Tibial nerve (tissue), 4 donors: ENCODE measurements around the gene ERC2. TPM values are rescaled to one million over a fixed set of nuclear protein-coding genes. Genes with fewer than 3 reads are reported as not detected.

Source experiments
- DNase-seq, 2 donors: peaks; one replicate each; pipeline ENCODE4 v3.0.0-alpha.2; 2019; ENCODE audit warnings: low spot score in 2 of 2
- H3K27ac ChIP-seq, 4 donors: fragments of 200-600 bp; sonication (generic) in 3 of 4; one replicate each; pipeline ENCODE4 v1.5.1; 2017 to 2019; ENCODE audit warnings: mild to moderate bottlenecking in 1 of 4
- H3K27me3 ChIP-seq, 2 donors: fragments of 200-600 bp; sonication (generic) in 1 of 2; one replicate each; pipeline versions ENCODE4 v1.5.1 to v1.6.0; 2017 to 2019
- H3K36me3 ChIP-seq, 3 donors: fragments of 200-600 bp; sonication (generic); one replicate each; pipeline ENCODE4 v1.5.1; 2018 to 2019
- H3K4me1 ChIP-seq, 4 donors: fragments of 200-600 bp; sonication (generic) in 3 of 4; one replicate each; pipeline ENCODE4 v1.5.1; 2017 to 2019
- H3K4me3 ChIP-seq, 4 donors: fragments of 200-600 bp; sonication (generic) in 3 of 4; one replicate each; pipeline ENCODE4 v1.5.1; 2017 to 2019; ENCODE audit warnings: mild to moderate bottlenecking in 1 of 4, moderate library complexity in 1 of 4
- H3K9me3 ChIP-seq, 4 donors: fragments of 200-600 bp; sonication (generic) in 3 of 4; one replicate each; pipeline ENCODE4 v1.5.1; 2017 to 2019
- CTCF ChIP-seq, 5 experiments: fragments of 200-600 bp in 3 of 5; fragments of 450-650 bp in 2 of 5; sonication (generic) in 3 of 5; IDR thresholded peaks; one replicate each; pipeline ENCODE4 v1.5.1; 2016 to 2019; ENCODE audit warnings: antibody characterized with exemption in 5 of 5, mild to moderate bottlenecking in 3 of 5, moderate library complexity in 2 of 5
- EP300 ChIP-seq, 2 donors: sonication (generic); formaldehyde crosslinking; IDR thresholded peaks; one replicate each; pipeline ENCODE4 v1.6.1; 2017; ENCODE audit warnings: antibody characterized with exemption in 2 of 2, mild to moderate bottlenecking in 1 of 2
- POLR2A ChIP-seq, 2 donors: fragments of 450-650 bp; IDR thresholded peaks; one replicate each; pipeline ENCODE4 v1.6.1; 2017; ENCODE audit warnings: antibody characterized with exemption in 2 of 2, mild to moderate bottlenecking in 2 of 2, moderate library complexity in 2 of 2
- WGBS, 2 donors: methylation state at CpG; one replicate each; pipeline ENCODE4 v1.1.5; 2018; 5-methylcytosine and 5-hydroxymethylcytosine counted together
- total RNA-seq, 4 donors: library from RNA; depleted of rRNA; stranded (reverse); fragments of >200 nt; gene quantifications; one replicate each; pipeline ENCODE4 v1.1.0, GENCODE V29; 2016

Gene ERC2
- total RNA-seq, 4 donors from 2014 or later: 0.84 to 0.98 (median 0.90) TPM; not detected in 1

- Histone ChIP-seq H3K9me3 (no peaks in the 10 kb centered on the region), H3K27me3 (no peaks in the 10 kb centered on the region), H3K36me3 (no peaks in the 10 kb centered on the region), H3K4me3 (no peak overlapping the region), H3K27ac (no peak overlapping the region), H3K4me1 (no peaks in the 10 kb centered on the region)
- TF ChIP-seq POLR2A (IDR thresholded peaks at IDR 0.05) (no peak), CTCF (IDR thresholded peaks at IDR 0.05) (no peak), EP300 (IDR thresholded peaks at IDR 0.05) (no peak)
- 85 to 94% methylated on average over 1 of the region's 1 CpG for WGBS, 2 donors
- no peak for DNase-seq
Observed at GRCh38 chr3:55939287-55939686, 529.0 kb downstream of the ERC2 start.

GRCh38 chr3:55937301-55937700, 531.0 kb downstream of the ERC2 start:
- no peak overlapping the region for H3K27ac ChIP-seq
- H3K9me3 ChIP-seq: no peaks in the 10 kb centered on the region
- H3K4me1 ChIP-seq: no peaks in the 10 kb centered on the region
- no peak for TF ChIP-seq CTCF (IDR thresholded peaks at IDR 0.05)
- TF ChIP-seq POLR2A (IDR thresholded peaks at IDR 0.05): no peak
- TF ChIP-seq EP300 (IDR thresholded peaks at IDR 0.05): no peak
- no peak overlapping the region for H3K4me3 ChIP-seq
- no peak for DNase-seq
- H3K36me3 ChIP-seq: no peaks in the 10 kb centered on the region
- H3K27me3 ChIP-seq: no peaks in the 10 kb centered on the region
- 67 to 75% methylated on average over 2 of the region's 2 CpGs for WGBS, 2 donors

- no peak overlapping the region for H3K4me3 ChIP-seq
- WGBS, 2 donors: 82 to 83% methylated on average over 5 to 6 of the region's 6 CpGs
- no peak for DNase-seq
Observed at GRCh38 chr3:55936549-55937052, 531.7 kb downstream of the ERC2 start.

GRCh38 chr3:55935241-55935640, 533.0 kb downstream of the ERC2 start:
- DNase-seq: no peak
- no peak for TF ChIP-seq EP300 (IDR thresholded peaks at IDR 0.05)
- TF ChIP-seq POLR2A (IDR thresholded peaks at IDR 0.05): no peak
- TF ChIP-seq CTCF (IDR thresholded peaks at IDR 0.05): no peak
- Histone ChIP-seq H3K4me1 (no peaks in the 10 kb centered on the region), H3K27ac (no peak overlapping the region), H3K36me3 (no peaks in the 10 kb centered on the region), H3K9me3 (no peaks in the 10 kb centered on the region), H3K4me3 (no peak overlapping the region), H3K27me3 (no peaks in the 10 kb centered on the region)
- 85 to 86% methylated on average over 4 of the region's 4 CpGs for WGBS, 2 donors

More at GRCh38 chr3:55936549-55937052, 531.7 kb downstream of the ERC2 start:
- no peaks in the 10 kb centered on the region for H3K36me3 ChIP-seq
- H3K27me3 ChIP-seq: no peaks in the 10 kb centered on the region
- no peak overlapping the region for H3K27ac ChIP-seq
- no peaks in the 10 kb centered on the region for H3K9me3 ChIP-seq
- no peak for TF ChIP-seq POLR2A (IDR thresholded peaks at IDR 0.05)
- no peak for TF ChIP-seq EP300 (IDR thresholded peaks at IDR 0.05)
- no peak for TF ChIP-seq CTCF (IDR thresholded peaks at IDR 0.05)
- H3K4me1 ChIP-seq: no peaks in the 10 kb centered on the region

GRCh38 chr3:55934771-55935170, 533.5 kb downstream of the ERC2 start:
- H3K36me3 ChIP-seq: no peaks in the 10 kb centered on the region

More at GRCh38 chr3:55934771-55935170, 533.5 kb downstream of the ERC2 start:
- TF ChIP-seq EP300 (IDR thresholded peaks at IDR 0.05): no peak
- TF ChIP-seq POLR2A (IDR thresholded peaks at IDR 0.05): no peak
- no peak for TF ChIP-seq CTCF (IDR thresholded peaks at IDR 0.05)
- no peak for DNase-seq
- Histone ChIP-seq H3K4me3 (no peak overlapping the region), H3K27me3 (no peaks in the 10 kb centered on the region), H3K27ac (no peak overlapping the region), H3K9me3 (no peaks in the 10 kb centered on the region), H3K4me1 (no peaks in the 10 kb centered on the region)
- WGBS, 2 donors: 89 to 92% methylated on average over 1 of the region's 1 CpG
